Hepatocyte (in vitro differentiated cells): Measurements from ENCODE around the gene EBF4. TPM values are rescaled to one million over a fixed set of nuclear protein-coding genes. Genes with fewer than 3 reads are reported as not detected.

Experiments
- DNase-seq: peaks from one replicate; pipeline ENCODE4 v3.0.0-alpha.2; 2016; ENCODE audit warnings: low spot score
- H2AFZ ChIP-seq: fragments of 200-600 bp; sonication (generic); 2 replicates; pipeline ENCODE4 v1.6.0; 2016; ENCODE audit warnings: antibody characterized with exemption, mild to moderate bottlenecking
- H3K27ac ChIP-seq: fragments of 200-600 bp; sonication (generic); 2 replicates; pipeline ENCODE4 v1.5.1; 2016; ENCODE audit warnings: mild to moderate bottlenecking
- H3K27me3 ChIP-seq: fragments of 200-600 bp; sonication (generic); 2 replicates; pipeline ENCODE4 v1.6.1; 2016
- H3K36me3 ChIP-seq: fragments of 200-600 bp; sonication (generic); replicated peaks from 2 replicates; pipeline ENCODE4 v1.5.1; 2016; ENCODE audit warnings: low read depth; ENCODE audit not compliant: insufficient read depth
- H3K4me1 ChIP-seq: fragments of 200-600 bp; sonication (generic); 2 replicates; pipeline ENCODE4 v1.5.1; 2016; ENCODE audit warnings: mild to moderate bottlenecking, moderate library complexity; ENCODE audit not compliant: insufficient read depth
- H3K4me2 ChIP-seq: fragments of 200-600 bp; sonication (generic); 2 replicates; pipeline ENCODE4 v1.6.0; 2016
- H3K4me3 ChIP-seq: fragments of 200-600 bp; sonication (generic); 2 replicates; pipeline ENCODE4 v1.5.1; 2016; ENCODE audit warnings: mild to moderate bottlenecking
- H3K79me2 ChIP-seq: fragments of 200-600 bp; sonication (generic); 2 replicates; pipeline ENCODE4 v1.6.0; 2017; ENCODE audit warnings: mild to moderate bottlenecking
- H3K9me2 ChIP-seq: fragments of 200-600 bp; sonication (generic); replicated peaks from 2 replicates; pipeline ENCODE4 v1.6.0; 2017; ENCODE audit warnings: mild to moderate bottlenecking; ENCODE audit not compliant: insufficient read depth
- H3K9me3 ChIP-seq: fragments of 200-600 bp; sonication (generic); 2 replicates; pipeline ENCODE4 v1.5.1; 2016; ENCODE audit warnings: low read depth, mild to moderate bottlenecking
- H4K20me1 ChIP-seq: fragments of 200-600 bp; sonication (generic); 2 replicates; pipeline ENCODE4 v1.6.0; 2016; ENCODE audit warnings: mild to moderate bottlenecking; ENCODE audit not compliant: insufficient read depth, poor library complexity, severe bottlenecking
- CTCF ChIP-seq: fragments of 200-600 bp; sonication (generic); IDR thresholded peaks from 2 replicates; pipeline ENCODE4 v1.5.1; 2016; ENCODE audit warnings: antibody characterized with exemption, mild to moderate bottlenecking; ENCODE audit not compliant: poor library complexity
- EZH2 ChIP-seq: fragments of 200-600 bp; sonication (generic); IDR thresholded peaks from 2 replicates; pipeline ENCODE4 v1.6.1; 2016; ENCODE audit warnings: antibody characterized with exemption, mild to moderate bottlenecking, borderline replicate concordance
- EZH2phosphoT487 ChIP-seq: fragments of 200-600 bp; sonication (generic); IDR thresholded peaks from one replicate; pipeline ENCODE4 v1.6.1; 2018; ENCODE audit warnings: antibody characterized with exemption, mild to moderate bottlenecking, low read depth, moderate library complexity; ENCODE audit not compliant: unreplicated experiment, severe bottlenecking
- WGBS: methylation state at CpG from one replicate; pipeline ENCODE4 v1.1.6; 2016; ENCODE audit warnings: low lambda C conversion rate; ENCODE audit errors: missing lambda C conversion rate; 5-methylcytosine and 5-hydroxymethylcytosine counted together
- polyA plus RNA-seq: library from polyadenylated mRNA; unstranded; fragments of >200 nt; fragmentation: Nextera tagmentation; extraction: Ambion mirVana; gene quantifications from 2 replicates; pipeline ENCODE4 v1.2.1, GENCODE V29; 2016
- total RNA-seq: library from RNA; depleted of rRNA; stranded (reverse); fragments of >200 nt; gene quantifications from 2 replicates; pipeline ENCODE4 v1.2.3, GENCODE V29; 2014

Gene EBF4
- total and polyA plus RNA-seq, 2 experiments from 2014 or later = 10.7 to 17.9 TPM

- H4K20me1 ChIP-seq = no peaks in the 10 kb centered on the region
- no peak for DNase-seq
- no peaks in the 10 kb centered on the region for H3K9me3 ChIP-seq
- H3K9me2 ChIP-seq = no peaks in the 10 kb centered on the region
- no peak overlapping the region for H3K4me2 ChIP-seq
- H3K27ac ChIP-seq = no peak overlapping the region
- H3K4me1 ChIP-seq = no peaks in the 10 kb centered on the region
- no peaks in the 10 kb centered on the region for H3K79me2 ChIP-seq
- TF ChIP-seq EZH2 = no peak
- TF ChIP-seq CTCF = no peak
- no peak for TF ChIP-seq EZH2phosphoT487
- H3K27me3 ChIP-seq = peaks cover under 1% of the 10 kb centered on the region
- 51% methylated on average over 9 of the region's 9 CpGs for WGBS
- H2AFZ ChIP-seq = no peak overlapping the region
- no peak overlapping the region for H3K4me3 ChIP-seq
- no peaks in the 10 kb centered on the region for H3K36me3 ChIP-seq
Measured at GRCh38 chr20:2700913-2701620, 8.5 kb downstream of the EBF4 start.

DNA sequence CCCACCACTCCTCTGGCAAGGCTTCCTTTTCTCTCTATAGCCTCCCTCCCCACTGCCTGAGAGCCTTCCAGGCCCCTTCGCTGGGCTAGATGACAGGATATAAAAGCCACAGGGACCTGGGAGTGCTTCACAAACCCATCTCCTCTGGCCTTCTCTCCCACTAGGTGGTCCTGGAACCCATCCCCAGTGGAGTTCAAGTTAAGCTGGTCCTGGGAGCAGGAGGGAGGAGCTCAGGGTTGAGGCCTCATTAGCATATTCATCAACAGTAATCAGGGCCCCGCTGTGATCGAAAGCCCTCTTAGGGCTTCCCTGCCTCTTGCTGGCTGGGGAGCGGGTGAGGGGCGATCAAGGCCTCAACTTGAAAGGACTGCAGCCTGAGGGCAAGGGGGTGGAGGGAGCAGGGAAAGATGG is 9.1 kb downstream of the EBF4 start:
- no peaks in the 10 kb centered on the region for H3K79me2 ChIP-seq
- no peak for TF ChIP-seq EZH2
- TF ChIP-seq EZH2phosphoT487 = no peak
- TF ChIP-seq CTCF = no peak
- no peaks in the 10 kb centered on the region for H3K9me3 ChIP-seq
- no peak for DNase-seq
- H3K27me3 ChIP-seq = no peaks in the 10 kb centered on the region
- H3K9me2 ChIP-seq = no peaks in the 10 kb centered on the region
- no peak overlapping the region for H3K4me3 ChIP-seq
- no peak overlapping the region for H3K27ac ChIP-seq
- no peak overlapping the region for H3K4me2 ChIP-seq
- no peaks in the 10 kb centered on the region for H3K36me3 ChIP-seq
- no peaks in the 10 kb centered on the region for H4K20me1 ChIP-seq
- WGBS = 53% methylated on average over 5 of the region's 5 CpGs
- H2AFZ ChIP-seq = no peak overlapping the region
- no peaks in the 10 kb centered on the region for H3K4me1 ChIP-seq

DNA sequence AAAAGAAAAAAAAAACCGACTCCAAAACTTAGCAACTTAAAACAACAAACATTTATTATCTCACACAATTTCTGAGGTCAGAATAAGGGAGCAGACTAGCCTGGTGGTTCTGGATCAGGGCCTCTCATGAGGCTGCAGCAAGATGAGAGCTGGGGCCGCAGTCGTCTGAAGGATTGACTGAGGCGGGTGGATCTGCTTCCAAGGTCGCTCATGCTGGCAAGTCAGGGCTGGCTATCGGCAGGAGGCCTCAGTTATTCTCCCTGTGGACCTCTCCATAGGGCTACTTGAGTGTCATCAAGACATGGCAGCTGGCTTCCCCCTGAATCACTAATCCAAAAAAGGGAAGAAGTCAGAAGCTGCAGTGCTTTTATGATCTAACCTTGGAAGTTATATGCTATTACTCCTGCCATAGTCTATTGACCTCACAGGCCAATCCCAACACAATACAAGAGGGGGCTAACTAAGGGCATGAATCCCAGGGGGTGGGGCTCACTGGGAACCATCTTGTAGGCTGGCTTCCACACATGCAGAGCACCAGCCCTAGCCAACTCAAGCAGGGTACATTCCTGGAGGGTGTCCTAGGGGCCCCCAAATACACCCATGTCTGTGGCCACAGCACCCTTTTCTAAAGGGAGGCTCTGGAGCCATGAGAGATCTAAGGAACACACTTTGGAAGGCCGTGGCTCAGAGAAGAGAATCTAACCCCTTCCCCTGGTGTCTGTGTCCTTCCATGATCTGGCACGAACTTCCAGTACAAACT is 11.3 kb downstream of the EBF4 start:
- Histone ChIP-seq H3K4me3 (no peak overlapping the region), H2AFZ (no peak overlapping the region), H3K36me3 (no peaks in the 10 kb centered on the region), H3K4me2 (no peak overlapping the region), H3K79me2 (no peaks in the 10 kb centered on the region), H3K9me2 (no peaks in the 10 kb centered on the region), H3K9me3 (no peaks in the 10 kb centered on the region), H3K4me1 (no peaks in the 10 kb centered on the region), H4K20me1 (no peaks in the 10 kb centered on the region), H3K27me3 (no peaks in the 10 kb centered on the region), H3K27ac (no peak overlapping the region)
- no peak for DNase-seq
- TF ChIP-seq EZH2phosphoT487 = no peak
- TF ChIP-seq CTCF = no peak
- no peak for TF ChIP-seq EZH2
- 88% methylated on average over 8 of the region's 8 CpGs for WGBS
